ENCODE measurements around the gene OPRM1. TPM values are rescaled to one million over a fixed set of nuclear protein-coding genes. Genes with fewer than 3 reads are reported as not detected.

The OPRM1 gene
- polyA plus RNA-seq, 1 donor (not counting 4 experiments of a cell fraction or from before 2014, with no cell fraction given): not detected

DNA sequence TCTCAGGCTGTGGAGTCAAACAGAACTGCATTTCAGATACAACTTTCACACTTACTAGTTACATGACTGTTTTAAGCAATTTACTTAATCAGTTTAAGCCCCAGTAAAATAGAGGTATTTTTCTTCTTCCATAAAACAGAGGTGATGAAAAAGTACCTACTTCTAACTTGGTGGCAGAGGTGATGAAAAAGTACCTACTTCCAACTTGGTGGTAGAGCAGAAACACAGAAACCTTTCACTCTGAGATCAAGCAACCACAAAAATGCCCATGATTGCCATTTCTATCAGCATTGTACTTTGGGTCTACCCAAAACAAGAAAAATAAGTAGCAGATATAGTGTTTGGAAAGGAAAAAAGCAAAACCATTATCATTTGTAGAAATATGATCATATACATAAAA is 148.7 kb downstream of the OPRM1 start:
- no peak for TF ChIP-seq EZH2 (IDR thresholded peaks at IDR 0.05; ENCODE audit: low read length)
- TF ChIP-seq, protein P1, sequence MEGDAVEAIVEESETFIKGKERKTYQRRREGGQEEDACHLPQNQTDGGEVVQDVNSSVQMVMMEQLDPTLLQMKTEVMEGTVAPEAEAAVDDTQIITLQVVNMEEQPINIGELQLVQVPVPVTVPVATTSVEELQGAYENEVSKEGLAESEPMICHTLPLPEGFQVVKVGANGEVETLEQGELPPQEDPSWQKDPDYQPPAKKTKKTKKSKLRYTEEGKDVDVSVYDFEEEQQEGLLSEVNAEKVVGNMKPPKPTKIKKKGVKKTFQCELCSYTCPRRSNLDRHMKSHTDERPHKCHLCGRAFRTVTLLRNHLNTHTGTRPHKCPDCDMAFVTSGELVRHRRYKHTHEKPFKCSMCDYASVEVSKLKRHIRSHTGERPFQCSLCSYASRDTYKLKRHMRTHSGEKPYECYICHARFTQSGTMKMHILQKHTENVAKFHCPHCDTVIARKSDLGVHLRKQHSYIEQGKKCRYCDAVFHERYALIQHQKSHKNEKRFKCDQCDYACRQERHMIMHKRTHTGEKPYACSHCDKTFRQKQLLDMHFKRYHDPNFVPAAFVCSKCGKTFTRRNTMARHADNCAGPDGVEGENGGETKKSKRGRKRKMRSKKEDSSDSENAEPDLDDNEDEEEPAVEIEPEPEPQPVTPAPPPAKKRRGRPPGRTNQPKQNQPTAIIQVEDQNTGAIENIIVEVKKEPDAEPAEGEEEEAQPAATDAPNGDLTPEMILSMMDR (optimal IDR thresholded peaks at IDR 0.05 in 1 of 3, IDR thresholded peaks at IDR 0.05 in 1 of 3, conservative IDR thresholded peaks at IDR 0.05 in 1 of 3; ENCODE audit: extremely low read depth in 1 of 3, insufficient read depth in 2 of 3, low read length in 3 of 3): no peak
- Histone ChIP-seq H3K9me3 (ENCODE audit: control insufficient read depth, low read depth, low read length) (no peaks in the 10 kb centered on the region), H4K20me1 (ENCODE audit: control insufficient read depth, extremely low read depth, insufficient read depth, low read length) (no peaks in the 10 kb centered on the region), H3K4me3 (ENCODE audit: control insufficient read depth in 2 of 3, extremely low read depth in 1 of 3, insufficient read depth in 2 of 3, low read depth in 1 of 3, low read length in 3 of 3) (no peak overlapping the region), H3K36me3 (ENCODE audit: control insufficient read depth in 2 of 2, extremely low read depth in 1 of 2, insufficient read depth in 2 of 2, low read length in 2 of 2) (no peaks in the 10 kb centered on the region), H3K4me1 (ENCODE audit: control insufficient read depth, extremely low read depth, insufficient read depth, low read length) (no peaks in the 10 kb centered on the region), H3K27ac (ENCODE audit: control insufficient read depth, insufficient read depth, low read length) (no peak overlapping the region), H3K27me3 (ENCODE audit: control insufficient read depth, extremely low read depth, insufficient read depth, low read length) (no peaks in the 10 kb centered on the region), H3K9me1 (ENCODE audit: control insufficient read depth, extremely low read depth, insufficient read depth, low read length) (no peaks in the 10 kb centered on the region), H3K9ac (ENCODE audit: control insufficient read depth, extremely low read depth, insufficient read depth, low read length) (no peak overlapping the region), H2AFZ (ENCODE audit: control insufficient read depth, low read length) (no peak overlapping the region), H3K4me2 (ENCODE audit: control insufficient read depth, extremely low read depth, insufficient read depth, low read depth, low read length) (no peak overlapping the region), H3K79me2 (ENCODE audit: control insufficient read depth, insufficient read depth, low read length) (no peaks in the 10 kb centered on the region)
- no peak for DNase-seq (ENCODE audit: low read depth, low spot score)
- FAIRE-seq: no peak
- dilution Hi-C loops (cut with MboI; ENCODE audit: extremely low pct_ligation_motif_present, low sequenced_read_pairs): no loop called here

- no peak for TF ChIP-seq EZH2 (IDR thresholded peaks at IDR 0.05; ENCODE audit: low read length)
- TF ChIP-seq, protein P1 (optimal IDR thresholded peaks at IDR 0.05 in 1 of 3, IDR thresholded peaks at IDR 0.05 in 1 of 3, conservative IDR thresholded peaks at IDR 0.05 in 1 of 3; ENCODE audit: extremely low read depth in 1 of 3, insufficient read depth in 2 of 3, low read length in 3 of 3): no peak
Observed at GRCh38 chr6:154196333-154196885, 157.4 kb downstream of the OPRM1 start.

More at GRCh38 chr6:154196333-154196885, 157.4 kb downstream of the OPRM1 start:
- H3K27me3 ChIP-seq (ENCODE audit: control insufficient read depth, extremely low read depth, insufficient read depth, low read length): no peaks in the 10 kb centered on the region
- no peaks in the 10 kb centered on the region for H3K9me1 ChIP-seq (ENCODE audit: control insufficient read depth, extremely low read depth, insufficient read depth, low read length)
- H3K4me1 ChIP-seq (ENCODE audit: control insufficient read depth, extremely low read depth, insufficient read depth, low read length): no peaks in the 10 kb centered on the region
- H4K20me1 ChIP-seq (ENCODE audit: control insufficient read depth, extremely low read depth, insufficient read depth, low read length): no peaks in the 10 kb centered on the region
- FAIRE-seq (no peak), DNase-seq (ENCODE audit: low read depth, low spot score) (no peak)
- no peak overlapping the region for H2AFZ ChIP-seq (ENCODE audit: control insufficient read depth, low read length)
- no peak overlapping the region for H3K9ac ChIP-seq (ENCODE audit: control insufficient read depth, extremely low read depth, insufficient read depth, low read length)
- no peaks in the 10 kb centered on the region for H3K79me2 ChIP-seq (ENCODE audit: control insufficient read depth, insufficient read depth, low read length)
- dilution Hi-C loops (cut with MboI; ENCODE audit: extremely low pct_ligation_motif_present, low sequenced_read_pairs): no loop called here
- no peak overlapping the region for H3K4me3 ChIP-seq (ENCODE audit: control insufficient read depth in 2 of 3, extremely low read depth in 1 of 3, insufficient read depth in 2 of 3, low read depth in 1 of 3, low read length in 3 of 3)
- H3K4me2 ChIP-seq (ENCODE audit: control insufficient read depth, extremely low read depth, insufficient read depth, low read depth, low read length): no peak overlapping the region
- no peaks in the 10 kb centered on the region for H3K9me3 ChIP-seq (ENCODE audit: control insufficient read depth, low read depth, low read length)
- no peaks in the 10 kb centered on the region for H3K36me3 ChIP-seq (ENCODE audit: control insufficient read depth in 2 of 2, extremely low read depth in 1 of 2, insufficient read depth in 2 of 2, low read length in 2 of 2)
- no peak overlapping the region for H3K27ac ChIP-seq (ENCODE audit: control insufficient read depth, insufficient read depth, low read length)
